OCI-LY3 (cell line): Measurements from ENCODE around the gene PANX3.

Experiments
- EZH2phosphoT487 ChIP-seq: fragments of 200-600 bp; shearing (Covaris generic); IDR thresholded peaks from 2 replicates; pipeline ENCODE4 v1.6.1; 2018; ENCODE audit warnings: antibody characterized with exemption, mixed run types, low read depth
- TF ChIP-seq, protein P1 (sequence below): fragments of 200-600, 300-600 bp; sonication (generic); IDR thresholded peaks from 2 replicates; pipeline ENCODE4 v1.5.1; 2014; ENCODE audit warnings: antibody characterized with exemption, low read length, low read depth

- TF ChIP-seq, protein P1, sequence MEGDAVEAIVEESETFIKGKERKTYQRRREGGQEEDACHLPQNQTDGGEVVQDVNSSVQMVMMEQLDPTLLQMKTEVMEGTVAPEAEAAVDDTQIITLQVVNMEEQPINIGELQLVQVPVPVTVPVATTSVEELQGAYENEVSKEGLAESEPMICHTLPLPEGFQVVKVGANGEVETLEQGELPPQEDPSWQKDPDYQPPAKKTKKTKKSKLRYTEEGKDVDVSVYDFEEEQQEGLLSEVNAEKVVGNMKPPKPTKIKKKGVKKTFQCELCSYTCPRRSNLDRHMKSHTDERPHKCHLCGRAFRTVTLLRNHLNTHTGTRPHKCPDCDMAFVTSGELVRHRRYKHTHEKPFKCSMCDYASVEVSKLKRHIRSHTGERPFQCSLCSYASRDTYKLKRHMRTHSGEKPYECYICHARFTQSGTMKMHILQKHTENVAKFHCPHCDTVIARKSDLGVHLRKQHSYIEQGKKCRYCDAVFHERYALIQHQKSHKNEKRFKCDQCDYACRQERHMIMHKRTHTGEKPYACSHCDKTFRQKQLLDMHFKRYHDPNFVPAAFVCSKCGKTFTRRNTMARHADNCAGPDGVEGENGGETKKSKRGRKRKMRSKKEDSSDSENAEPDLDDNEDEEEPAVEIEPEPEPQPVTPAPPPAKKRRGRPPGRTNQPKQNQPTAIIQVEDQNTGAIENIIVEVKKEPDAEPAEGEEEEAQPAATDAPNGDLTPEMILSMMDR, result no peak
- TF ChIP-seq EZH2phosphoT487, result no peak
Observed at GRCh38 chr11:124597626-124598025, 13.6 kb upstream of the PANX3 start.
